RWPE2 (cell line): ENCODE data around the gene EWSR1.

Source experiments
- ATAC-seq: fragments of 200-7000 bp; cut with Tn5 transposase; 3 replicates; pipeline ENCODE4 v1.9.1; 2021; ENCODE audit warnings: low read depth
- DNase-seq: peaks from one replicate; pipeline ENCODE4 v3.0.0-alpha.2; 2020; ENCODE audit warnings: low spot score
- H3K27ac ChIP-seq: fragments of 450-650 bp; 2 replicates; pipeline ENCODE4 v1.5.1; 2017; ENCODE audit warnings: mild to moderate bottlenecking; ENCODE audit not compliant: poor library complexity, severe bottlenecking
- H3K27me3 ChIP-seq: fragments of 250-450 bp; sonication (Bioruptor Pico); 2 replicates; pipeline ENCODE4 v1.5.1; 2021; ENCODE audit warnings: mild to moderate bottlenecking, moderate library complexity; ENCODE audit not compliant: insufficient read depth, poor library complexity, severe bottlenecking
- H3K36me3 ChIP-seq: fragments of 250-450 bp; sonication (Bioruptor Pico); 2 replicates; pipeline ENCODE4 v1.5.1; 2020; ENCODE audit warnings: low read depth, mild to moderate bottlenecking, moderate library complexity
- H3K4me1 ChIP-seq: fragments of 250-450 bp; sonication (Bioruptor Pico); 2 replicates; pipeline ENCODE4 v1.5.1; 2021; ENCODE audit warnings: mild to moderate bottlenecking, moderate library complexity; ENCODE audit not compliant: insufficient read depth, poor library complexity, severe bottlenecking
- H3K4me3 ChIP-seq: fragments of 250-450 bp; sonication (Bioruptor Pico); 2 replicates; pipeline ENCODE4 v1.5.1; 2021; ENCODE audit warnings: mild to moderate bottlenecking, moderate library complexity; ENCODE audit not compliant: severe bottlenecking
- H3K9me3 ChIP-seq: fragments of 250-450 bp; sonication (Bioruptor Pico); 2 replicates; pipeline ENCODE4 v1.5.1; 2021; ENCODE audit warnings: mild to moderate bottlenecking, moderate library complexity; ENCODE audit not compliant: severe bottlenecking
- CTCF ChIP-seq: fragments of 450-650 bp; IDR thresholded peaks from one replicate; pipeline ENCODE4 v1.5.1; 2017; ENCODE audit warnings: mild to moderate bottlenecking, moderate library complexity; ENCODE audit not compliant: poor library complexity, severe bottlenecking

EWSR1 gene

GRCh38 chr22:29327089-29327764 lies 59.2 kb downstream of the EWSR1 start:
- H3K27me3 ChIP-seq: no peaks in the 10 kb centered on the region
- no peak for TF ChIP-seq CTCF
- DNase-seq (no peak), ATAC-seq (no peak)
- no peaks in the 10 kb centered on the region for H3K4me1 ChIP-seq
- H3K36me3 ChIP-seq: peaks cover 4% of the 10 kb centered on the region; the same call in 1 of the 2 replicates
- H3K9me3 ChIP-seq: no peaks in the 10 kb centered on the region
- H3K4me3 ChIP-seq: no peak overlapping the region
- no peak overlapping the region for H3K27ac ChIP-seq

DNA sequence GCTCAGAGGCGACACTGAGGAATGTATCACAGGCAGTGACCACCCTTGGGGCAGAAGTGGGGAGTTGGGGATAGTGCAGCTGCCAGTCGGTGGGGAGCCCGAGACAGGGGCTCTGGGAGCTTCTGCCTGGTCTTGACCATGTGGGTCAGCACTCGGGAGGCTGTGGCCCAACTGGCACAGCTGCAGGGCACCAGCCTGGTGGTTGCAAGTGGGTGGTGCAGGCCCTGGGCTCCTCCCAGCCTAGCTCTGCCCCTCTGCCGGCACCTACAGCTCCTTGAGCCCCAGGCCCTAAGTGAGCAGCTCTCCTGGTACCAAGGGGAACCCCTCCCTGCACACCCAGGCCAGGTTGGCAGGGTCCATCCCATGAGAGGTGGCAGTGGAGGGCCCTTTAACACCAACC lies 60.0 kb downstream of the EWSR1 start:
- no peaks in the 10 kb centered on the region for H3K9me3 ChIP-seq
- H3K27me3 ChIP-seq: no peaks in the 10 kb centered on the region
- peaks cover 7% of the 10 kb centered on the region; the same call in 1 of the 2 replicates for H3K36me3 ChIP-seq
- ATAC-seq (peak; percentile 10; the same call in 1 of the 3 replicates), DNase-seq (no peak)
- no peaks in the 10 kb centered on the region for H3K4me1 ChIP-seq
- no peak for TF ChIP-seq CTCF
- no peak overlapping the region for H3K4me3 ChIP-seq
- H3K27ac ChIP-seq: no peak overlapping the region

DNA sequence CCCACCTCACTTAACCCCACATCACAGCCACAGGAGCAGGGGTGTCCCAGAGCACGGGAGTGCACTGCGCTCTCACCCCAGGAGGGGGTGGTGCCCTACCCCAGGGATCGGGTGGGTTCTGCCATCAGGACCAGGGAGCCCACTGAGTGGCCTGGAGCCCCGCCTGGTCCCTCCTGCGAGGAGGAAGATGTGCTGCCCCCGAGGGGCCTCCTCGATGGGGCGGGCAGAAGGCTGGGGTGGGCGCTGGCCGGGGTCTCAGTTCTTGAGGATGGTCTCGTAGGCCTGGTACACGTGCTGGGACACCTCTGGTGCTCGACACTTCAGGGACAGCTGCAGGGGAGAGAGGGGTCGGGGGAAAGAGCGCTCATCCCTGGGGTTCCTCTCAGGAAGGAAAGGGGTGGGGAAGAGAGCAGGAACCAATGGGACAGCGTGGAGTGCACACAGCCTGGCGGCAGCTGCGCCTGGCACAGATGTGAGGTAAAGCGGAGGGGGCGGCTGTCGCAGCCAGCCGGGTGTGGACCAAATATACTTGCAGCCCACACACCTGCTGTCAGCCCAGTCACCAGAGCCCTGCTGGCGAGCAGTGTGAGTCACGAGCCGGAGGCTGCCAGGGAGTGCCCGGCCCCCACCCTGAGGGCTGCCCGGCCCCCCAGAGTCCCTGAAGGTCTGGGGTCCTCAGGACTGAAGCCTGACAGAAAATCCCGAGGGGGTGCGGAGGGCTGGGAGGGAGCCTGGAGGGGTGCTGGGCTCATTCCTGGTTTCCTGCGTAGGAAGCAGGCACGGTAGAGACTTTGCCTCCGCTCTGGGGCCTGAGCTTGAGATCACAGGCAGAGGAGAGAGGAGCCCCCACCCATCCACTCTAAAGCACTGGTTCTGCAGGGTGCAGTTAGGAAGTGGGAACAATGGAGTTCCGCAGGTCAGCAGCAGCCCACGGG lies 60.8 kb downstream of the EWSR1 start:
- ATAC-seq: peak; percentile 24; the same call in 1 of the 3 replicates

GRCh38 chr22:29329581-29329980 lies 61.5 kb downstream of the EWSR1 start:
- H3K36me3 ChIP-seq: peaks cover 7% of the 10 kb centered on the region; the same call in 1 of the 2 replicates
- ATAC-seq: no peak
- no peaks in the 10 kb centered on the region for H3K4me1 ChIP-seq
- no peaks in the 10 kb centered on the region for H3K27me3 ChIP-seq
- DNase-seq: no peak
- TF ChIP-seq CTCF: no peak
- no peak overlapping the region for H3K4me3 ChIP-seq
- no peak overlapping the region for H3K27ac ChIP-seq
- no peaks in the 10 kb centered on the region for H3K9me3 ChIP-seq

More for the DNA sequence above, 60.8 kb downstream of the EWSR1 start:
- H3K9me3 ChIP-seq: no peaks in the 10 kb centered on the region
- no peak overlapping the region for H3K4me3 ChIP-seq
- no peak overlapping the region for H3K27ac ChIP-seq
- peaks cover 7% of the 10 kb centered on the region; the same call in 1 of the 2 replicates for H3K36me3 ChIP-seq
- no peaks in the 10 kb centered on the region for H3K27me3 ChIP-seq
- TF ChIP-seq CTCF: no peak
- no peaks in the 10 kb centered on the region for H3K4me1 ChIP-seq
- no peak for DNase-seq
